Thyroid gland (tissue), 4 donors: ENCODE measurements around the gene LIPH. TPM values are rescaled to one million over a fixed set of nuclear protein-coding genes. Genes with fewer than 3 reads are reported as not detected.

ENCODE experiments used
- DNase-seq, 2 donors: peaks; one replicate each; pipeline ENCODE4 v3.0.0-alpha.2; 2019
- H3K27ac ChIP-seq, 3 donors: fragments of 200-600 bp; sonication (generic); 1 replicate in 2 of 3; 2 replicates in 1 of 3; pipeline ENCODE4 v1.5.1; 2016 to 2019; ENCODE audit warnings: mild to moderate bottlenecking in 1 of 3, moderate library complexity in 1 of 3
- H3K27me3 ChIP-seq: fragments of 200-600 bp; sonication (generic); one replicate; pipeline ENCODE4 v1.5.1; 2019
- H3K36me3 ChIP-seq, 2 donors: fragments of 200-600 bp; sonication (generic); one replicate each; pipeline ENCODE4 v1.5.1; 2016 to 2019
- H3K4me1 ChIP-seq, 2 donors: fragments of 200-600 bp; sonication (generic); one replicate each; pipeline ENCODE4 v1.5.1; 2017 to 2019
- H3K4me3 ChIP-seq, 3 donors: fragments of 200-600 bp; sonication (generic); replicated peaks in 1 of 3; 1 replicate in 2 of 3; 2 replicates in 1 of 3; pipeline ENCODE4 v1.5.1; 2016; ENCODE audit warnings: mild to moderate bottlenecking in 1 of 3
- H3K9me3 ChIP-seq: fragments of 200-600 bp; sonication (generic); one replicate; pipeline ENCODE4 v1.5.1; 2017
- POLR2A ChIP-seq, 2 donors: fragments of 450-650 bp; IDR thresholded peaks; one replicate each; pipeline ENCODE4 v1.6.1; 2017; ENCODE audit warnings: antibody characterized with exemption in 2 of 2, mild to moderate bottlenecking in 2 of 2, moderate library complexity in 1 of 2
- whole genome bisulfite sequencing, 2 donors: methylation state at CpG; one replicate each; pipeline ENCODE4 v1.1.5; 2017; 5-methylcytosine and 5-hydroxymethylcytosine counted together
- intact Hi-C: fragments of 100-400 bp; cut with DNase I; formaldehyde crosslinking; loops from one replicate; pipeline ENCODE4 v1.15.1; 2023
- total RNA-seq, 4 donors: library from RNA; depleted of rRNA; stranded (reverse); fragments of >200 nt; gene quantifications; one replicate each; pipeline ENCODE4 v1.2.3, GENCODE V29; 2016
- TF ChIP-seq, protein P1 (sequence below), 6 experiments: fragments of 200-600 bp in 3 of 6; fragments of 450-650 bp in 3 of 6; sonication (generic) in 3 of 6; IDR thresholded peaks; one replicate each; pipeline ENCODE4 v1.5.1; 2016 to 2019; ENCODE audit warnings: antibody characterized with exemption in 6 of 6, mild to moderate bottlenecking in 2 of 6, inconsistent platforms in 1 of 6, moderate library complexity in 1 of 6

LIPH gene
- total RNA-seq, 4 donors from 2014 or later: 0.13 to 0.81 (median 0.29) TPM; not detected in 1

DNA sequence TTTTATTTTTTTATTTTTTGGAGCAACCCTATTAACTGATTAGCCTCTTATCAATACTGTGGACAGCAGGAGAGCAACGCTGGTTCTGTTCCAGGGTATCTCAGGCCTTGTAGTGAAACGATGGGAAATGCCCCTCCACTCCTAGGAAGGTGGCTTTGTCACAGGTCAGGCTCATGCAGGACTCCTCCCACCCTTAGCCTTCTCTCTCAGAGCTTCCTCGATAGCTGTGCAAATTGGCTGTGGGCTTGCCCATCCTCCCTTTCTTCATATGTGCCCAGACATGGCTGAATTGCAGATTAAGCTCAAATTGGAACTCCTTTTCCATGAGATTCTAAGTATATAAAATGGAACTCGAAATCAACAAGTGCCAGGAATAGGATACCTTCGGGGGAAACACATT is 92.1 kb downstream of the LIPH start:
- H3K4me3 ChIP-seq: no peak overlapping the region
- WGBS, 2 donors: 85 to 88% methylated on average over 5 of the region's 5 CpGs
- no peak for DNase-seq

DNA sequence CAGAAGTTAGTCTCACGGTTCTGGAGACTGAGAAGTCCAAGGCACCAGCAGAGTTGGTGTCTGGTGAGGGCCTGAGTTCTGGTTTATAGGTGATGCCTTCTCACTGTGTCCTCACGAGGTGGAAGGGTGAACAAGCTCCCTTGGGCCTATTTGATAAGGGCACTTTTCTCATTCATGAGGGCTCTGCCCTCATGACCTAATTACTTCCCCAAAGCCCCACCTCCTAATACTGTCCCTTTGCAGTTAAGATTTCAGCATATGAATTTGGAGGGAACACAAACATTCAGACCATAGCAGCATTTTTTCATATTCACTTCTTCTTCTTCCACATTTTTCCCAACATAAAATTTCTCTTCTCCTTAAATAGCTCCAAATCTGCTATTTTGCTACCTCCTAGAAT is 95.0 kb downstream of the LIPH start:
- Histone ChIP-seq H3K4me3 (no peak overlapping the region), H3K4me1 (no peaks in the 10 kb centered on the region), H3K9me3 (no peaks in the 10 kb centered on the region), H3K36me3 (peaks cover 0 to 2% of the 10 kb centered on the region in 2 donors), H3K27me3 (no peaks in the 10 kb centered on the region), H3K27ac (no peak overlapping the region)
- intact Hi-C loops: no loop called here
- no peak for TF ChIP-seq POLR2A (IDR thresholded peaks at IDR 0.05)
- TF ChIP-seq, protein P1, sequence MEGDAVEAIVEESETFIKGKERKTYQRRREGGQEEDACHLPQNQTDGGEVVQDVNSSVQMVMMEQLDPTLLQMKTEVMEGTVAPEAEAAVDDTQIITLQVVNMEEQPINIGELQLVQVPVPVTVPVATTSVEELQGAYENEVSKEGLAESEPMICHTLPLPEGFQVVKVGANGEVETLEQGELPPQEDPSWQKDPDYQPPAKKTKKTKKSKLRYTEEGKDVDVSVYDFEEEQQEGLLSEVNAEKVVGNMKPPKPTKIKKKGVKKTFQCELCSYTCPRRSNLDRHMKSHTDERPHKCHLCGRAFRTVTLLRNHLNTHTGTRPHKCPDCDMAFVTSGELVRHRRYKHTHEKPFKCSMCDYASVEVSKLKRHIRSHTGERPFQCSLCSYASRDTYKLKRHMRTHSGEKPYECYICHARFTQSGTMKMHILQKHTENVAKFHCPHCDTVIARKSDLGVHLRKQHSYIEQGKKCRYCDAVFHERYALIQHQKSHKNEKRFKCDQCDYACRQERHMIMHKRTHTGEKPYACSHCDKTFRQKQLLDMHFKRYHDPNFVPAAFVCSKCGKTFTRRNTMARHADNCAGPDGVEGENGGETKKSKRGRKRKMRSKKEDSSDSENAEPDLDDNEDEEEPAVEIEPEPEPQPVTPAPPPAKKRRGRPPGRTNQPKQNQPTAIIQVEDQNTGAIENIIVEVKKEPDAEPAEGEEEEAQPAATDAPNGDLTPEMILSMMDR (IDR thresholded peaks at IDR 0.05): no peak
- 79 to 87% methylated on average over 2 of the region's 2 CpGs for WGBS, 2 donors
- DNase-seq: no peak

More for the DNA sequence above, 92.1 kb downstream of the LIPH start:
- no peak overlapping the region for H3K27ac ChIP-seq
- intact Hi-C loops: no loop called here
- TF ChIP-seq POLR2A (IDR thresholded peaks at IDR 0.05): no peak
- TF ChIP-seq, protein P1 (IDR thresholded peaks at IDR 0.05): no peak
- peaks cover 0 to 2% of the 10 kb centered on the region in 2 donors for H3K36me3 ChIP-seq
- no peaks in the 10 kb centered on the region for H3K9me3 ChIP-seq
- no peaks in the 10 kb centered on the region for H3K27me3 ChIP-seq
- no peaks in the 10 kb centered on the region for H3K4me1 ChIP-seq

Other genes starting within 250 kb of the LIPH start
- gene MAP3K13, start 189.5 kb downstream of the LIPH start, total RNA-seq: 10 to 100 TPM; 44.4 to 58.0 (median 46.2) TPM
- 10 to 100 TPM in 3 of 4 donors, 1 to 10 TPM in 1; 9.9 to 16.9 (median 11.7) TPM for gene TMEM41A, start 53.6 kb downstream of the LIPH start, total RNA-seq
- 10 to 100 TPM; 34.0 to 82.9 (median 39.6) TPM for gene SENP2, start 33.7 kb upstream of the LIPH start, total RNA-seq